GM18868 (cell line): ENCODE data around the gene ZNF22.

Source experiments
- ATAC-seq: cut with Tn5 transposase; IDR thresholded peaks from one replicate; pipeline ENCODE4 v1.9.1; 2021; ENCODE audit warnings: mild to moderate bottlenecking, moderate library complexity; ENCODE audit not compliant: unreplicated experiment

Gene ZNF22

DNA sequence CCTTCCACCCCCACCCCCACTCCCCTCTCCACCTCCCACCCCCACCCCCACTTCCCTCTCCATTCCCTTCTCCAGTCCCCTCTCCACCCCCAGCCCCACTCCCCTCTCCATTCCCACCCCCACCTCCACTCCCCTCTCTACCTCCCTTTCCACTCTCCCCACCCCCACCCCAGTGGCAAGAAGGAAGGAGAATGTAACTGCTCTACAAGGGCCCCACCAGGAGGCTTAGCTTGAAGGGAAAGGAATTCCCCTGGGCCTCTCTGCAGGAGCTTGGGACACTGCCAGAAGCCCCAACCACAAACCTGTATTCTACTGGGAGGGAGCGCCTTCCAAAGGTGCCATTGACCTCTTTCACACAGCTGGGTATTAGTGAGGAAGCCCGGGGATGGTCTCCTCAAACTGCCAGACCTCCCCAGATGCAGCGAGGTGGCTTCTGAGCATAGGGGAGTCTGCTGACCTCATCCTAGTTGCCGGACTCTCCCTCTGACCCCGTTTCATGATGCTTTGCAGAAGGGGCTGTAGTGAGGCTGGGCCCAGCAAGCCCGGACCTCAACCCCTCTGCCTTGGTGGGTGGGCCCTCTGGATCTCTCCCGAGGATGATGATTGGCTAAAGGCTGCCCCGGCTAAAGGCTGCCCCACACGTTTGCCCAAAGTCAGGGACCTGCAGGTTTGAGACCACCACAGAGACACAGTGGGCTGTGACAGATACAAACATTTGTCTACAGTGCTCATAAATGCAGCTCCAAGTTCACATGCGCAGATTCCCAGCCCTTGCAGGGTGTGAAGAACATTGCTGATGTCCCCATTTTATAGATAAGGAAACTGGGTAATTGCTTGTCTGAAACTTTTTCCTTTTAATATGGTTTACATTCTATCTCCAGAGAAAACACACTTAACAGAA lies 25.0 kb upstream of the ZNF22 start:
- ATAC-seq = no peak

DNA sequence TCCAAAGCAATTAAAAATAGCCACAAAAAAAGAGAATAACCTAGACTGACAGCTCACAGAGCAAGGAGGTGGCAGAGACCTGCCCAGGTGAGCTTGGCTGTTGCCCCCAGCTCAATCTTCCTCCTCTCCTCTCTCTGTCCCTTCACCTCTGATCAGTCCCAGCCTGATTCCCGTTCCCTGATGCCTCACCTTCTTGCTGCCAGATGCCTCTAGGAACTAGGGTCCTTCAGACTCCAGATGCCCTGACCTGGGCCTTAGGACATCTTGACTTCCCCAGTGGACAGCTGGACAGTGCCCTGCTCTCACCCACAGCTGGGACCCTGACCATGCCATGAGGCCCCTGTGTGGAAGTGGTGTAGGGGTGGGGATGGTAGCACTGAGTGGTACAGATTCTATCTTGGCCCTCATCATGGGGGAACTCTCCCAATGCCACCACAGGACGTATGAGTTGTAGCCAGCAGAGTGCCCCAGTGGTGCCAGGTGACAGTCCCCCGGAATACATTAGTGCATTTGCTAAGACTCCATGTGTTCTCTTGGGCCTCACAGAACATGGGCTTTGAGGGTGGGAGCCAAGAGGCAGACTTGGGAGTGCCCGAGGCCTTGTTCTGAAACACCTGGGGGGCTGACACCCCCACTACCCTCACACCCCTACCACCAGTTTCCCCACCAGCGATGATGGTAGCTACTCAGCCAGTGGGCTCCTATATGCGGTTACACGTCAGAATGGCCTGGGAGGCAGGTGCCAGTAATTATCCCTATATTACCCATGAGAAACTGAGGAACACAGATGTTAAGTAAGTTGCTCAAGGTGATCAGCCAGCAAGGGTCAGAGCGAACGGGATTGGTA lies 24.1 kb upstream of the ZNF22 start:
- no peak for ATAC-seq

DNA sequence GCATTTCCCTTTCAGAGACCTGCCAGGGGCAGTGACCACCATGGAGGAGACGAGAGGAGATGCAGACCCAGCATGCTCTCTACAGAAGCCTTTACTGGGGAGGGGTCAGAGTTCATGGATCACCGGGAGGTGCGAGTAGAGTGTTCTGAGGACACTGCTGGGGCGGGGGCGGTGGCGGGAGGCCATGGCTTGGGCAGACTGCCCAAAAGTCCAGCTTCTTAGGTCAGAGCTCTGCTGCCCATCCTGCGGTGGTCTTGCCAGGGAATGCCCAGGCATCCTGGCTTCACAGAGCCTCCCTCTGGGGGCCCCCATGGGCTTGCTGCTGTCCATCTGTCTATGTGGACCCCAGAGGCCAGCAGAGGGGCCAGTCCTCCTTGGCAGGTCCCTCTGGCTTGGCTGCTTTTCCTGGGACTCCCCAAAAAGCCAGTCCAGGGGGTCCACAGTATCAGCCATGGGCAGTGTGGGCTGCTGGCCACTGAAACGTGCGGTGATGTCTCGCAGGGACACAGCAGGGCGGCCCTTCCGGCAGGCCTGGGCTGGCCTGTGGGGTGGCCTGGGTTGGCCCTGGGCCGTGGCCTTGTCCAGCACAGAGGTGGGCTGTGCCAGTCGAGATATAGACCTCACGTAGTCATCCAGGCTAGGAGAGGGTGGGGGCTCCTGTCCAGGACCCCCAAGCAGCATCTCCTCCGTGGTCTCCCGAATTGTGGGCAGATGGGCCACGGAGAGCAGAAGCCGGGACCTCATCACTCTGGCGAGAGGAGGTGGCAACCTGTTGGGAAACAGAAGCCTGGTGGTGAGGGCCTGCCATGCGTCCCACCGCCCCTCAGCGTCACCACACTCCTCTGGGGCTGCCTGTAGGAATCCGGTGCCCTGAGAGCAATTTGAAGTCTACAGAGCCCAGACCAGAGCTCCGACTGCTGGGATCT lies 23.2 kb upstream of the ZNF22 start:
- no peak for ATAC-seq

DNA sequence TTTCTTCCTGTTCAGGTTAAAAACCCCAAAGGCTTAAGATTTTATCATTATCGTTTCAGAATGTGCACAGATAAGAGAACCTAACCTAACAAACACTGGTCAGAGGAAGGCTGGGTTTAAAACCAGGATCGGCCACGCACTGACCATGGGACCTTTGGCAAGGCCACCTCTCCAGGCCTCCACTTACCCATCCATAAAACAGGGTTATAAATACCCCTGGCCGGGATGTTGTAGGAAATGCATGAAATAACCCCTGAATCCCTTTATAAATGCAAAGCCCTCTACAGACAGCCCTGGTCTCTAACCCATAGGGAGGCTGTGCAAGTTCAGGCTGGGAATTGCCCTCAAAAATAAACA lies 22.5 kb upstream of the ZNF22 start:
- no peak for ATAC-seq

DNA sequence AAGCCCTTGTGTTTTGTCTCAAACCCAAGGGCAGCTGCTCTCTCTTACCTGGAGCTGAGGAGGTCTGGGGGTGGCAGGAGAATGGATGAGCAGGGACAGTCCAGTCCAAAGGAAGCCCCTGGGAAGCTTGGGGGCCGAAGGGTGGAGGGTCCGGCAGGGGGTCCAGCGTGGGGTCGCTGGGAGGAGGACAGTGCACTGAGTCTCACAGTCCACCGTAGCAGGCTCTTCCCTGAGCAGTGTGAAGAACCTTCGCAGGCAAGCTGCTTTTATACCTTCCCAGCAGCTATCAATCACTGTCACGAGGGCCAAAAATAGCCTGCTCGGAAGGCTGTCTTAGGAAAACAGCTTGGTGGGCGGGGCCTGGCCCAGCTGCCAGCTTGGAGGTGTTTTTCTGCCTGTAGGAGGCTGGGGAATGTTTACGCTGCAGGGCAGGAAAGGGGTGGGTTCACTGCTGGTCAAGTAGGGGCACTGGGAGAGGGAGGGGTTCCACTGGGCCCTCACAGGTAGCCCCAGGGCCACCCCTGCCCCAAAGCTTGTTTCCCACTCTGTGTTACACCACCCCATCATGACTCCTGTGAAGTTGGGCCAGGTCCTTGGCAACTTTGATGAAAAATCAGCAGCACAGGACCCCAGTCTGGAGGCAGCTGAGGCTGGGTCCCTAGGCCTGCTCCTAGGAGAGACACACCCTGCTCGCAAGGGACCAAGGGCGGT lies 22.0 kb upstream of the ZNF22 start, which contains the start of gene DEPP1:
Gene DEPP1, minus strand, starts transcription at position 240 of the 711 bp plus-strand sequence. CDS start 779 bp downstream, outside the sequence.
- peak; percentile 24 for ATAC-seq

DNA sequence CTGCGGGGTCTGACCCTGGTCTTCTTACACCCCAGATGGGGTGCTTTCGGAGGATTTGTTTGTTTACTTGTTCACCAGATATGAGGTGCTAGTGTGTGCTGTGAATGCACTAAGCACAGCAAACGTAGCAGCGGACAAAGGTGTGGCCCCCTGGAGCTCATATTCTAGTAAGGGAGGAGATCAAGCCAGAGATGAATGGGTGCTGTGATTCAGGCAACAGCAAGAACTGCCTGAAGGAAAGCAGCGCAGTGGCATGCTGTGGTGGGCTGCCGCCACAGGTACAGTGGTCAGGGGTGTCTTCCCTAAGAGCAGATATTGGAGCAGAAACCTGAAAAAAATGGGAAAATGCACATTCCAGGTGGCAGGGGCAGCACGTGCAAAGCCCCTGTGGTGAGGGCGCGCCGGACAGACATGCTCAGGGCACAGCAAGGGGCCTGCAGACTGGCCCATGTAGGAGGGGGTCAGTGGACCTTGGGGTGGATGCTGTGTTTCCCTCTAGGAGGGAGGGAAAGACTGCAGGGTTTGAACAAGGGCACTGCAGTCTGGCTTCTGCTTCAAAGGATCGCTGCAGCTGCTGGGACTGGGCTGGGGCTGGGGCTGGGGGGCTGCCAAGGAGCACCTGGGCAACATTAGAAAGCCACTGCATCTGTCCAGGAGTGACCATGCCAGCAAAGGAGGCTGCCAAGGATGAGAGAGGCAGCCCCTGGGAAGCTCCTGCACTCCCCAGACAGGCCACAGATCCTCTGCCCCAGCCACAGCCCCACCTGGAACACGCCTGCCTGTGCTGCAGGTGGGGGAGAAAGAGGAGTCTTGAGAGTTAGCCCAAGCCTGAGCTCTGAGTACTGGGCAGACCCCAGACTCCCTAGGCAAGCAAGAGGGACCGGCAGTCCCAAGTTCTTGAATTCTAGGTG lies 21.2 kb upstream of the ZNF22 start:
- no peak for ATAC-seq

DNA sequence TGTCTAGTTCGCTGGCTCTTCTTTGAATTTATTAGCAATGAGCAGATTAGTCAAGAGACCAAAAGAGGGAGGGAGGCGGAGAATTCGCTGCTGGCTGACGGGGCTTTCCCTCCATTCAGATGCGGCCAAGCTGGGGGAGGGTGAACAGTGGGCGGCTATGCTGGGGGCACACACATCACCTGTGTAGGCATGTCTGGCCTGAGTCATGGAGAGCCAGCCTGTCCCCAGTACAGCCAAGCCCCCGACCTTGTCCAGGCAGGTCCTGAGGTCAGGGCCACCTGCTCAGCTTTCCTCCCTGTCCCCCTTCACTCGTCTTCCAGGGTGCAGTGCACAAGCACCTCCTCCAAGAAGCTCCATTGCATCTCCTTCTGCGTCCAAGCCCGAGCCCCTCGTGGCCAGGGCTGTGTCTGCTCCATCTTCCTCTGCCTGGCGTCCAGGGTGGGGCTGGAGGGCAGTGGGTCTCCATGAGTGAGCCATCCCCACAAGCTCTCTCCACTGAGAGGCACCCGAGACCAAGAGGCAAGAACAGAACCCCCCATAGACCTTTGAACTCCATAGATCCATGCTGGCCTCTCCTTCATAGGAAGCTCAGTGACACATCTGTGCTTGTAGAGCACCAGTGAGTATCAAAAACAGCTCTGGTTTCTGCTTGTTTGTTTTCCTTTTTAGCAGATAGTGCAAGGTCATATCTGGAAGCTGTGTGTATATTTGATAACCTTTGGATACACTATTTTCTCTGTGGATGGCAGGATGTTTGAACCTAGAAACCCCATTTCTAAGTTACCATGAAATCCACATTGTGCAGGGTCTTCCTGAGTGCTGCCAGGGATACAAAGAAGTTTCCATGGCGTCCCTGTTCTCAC lies 20.2 kb upstream of the ZNF22 start:
- peak; percentile 39 for ATAC-seq

DNA sequence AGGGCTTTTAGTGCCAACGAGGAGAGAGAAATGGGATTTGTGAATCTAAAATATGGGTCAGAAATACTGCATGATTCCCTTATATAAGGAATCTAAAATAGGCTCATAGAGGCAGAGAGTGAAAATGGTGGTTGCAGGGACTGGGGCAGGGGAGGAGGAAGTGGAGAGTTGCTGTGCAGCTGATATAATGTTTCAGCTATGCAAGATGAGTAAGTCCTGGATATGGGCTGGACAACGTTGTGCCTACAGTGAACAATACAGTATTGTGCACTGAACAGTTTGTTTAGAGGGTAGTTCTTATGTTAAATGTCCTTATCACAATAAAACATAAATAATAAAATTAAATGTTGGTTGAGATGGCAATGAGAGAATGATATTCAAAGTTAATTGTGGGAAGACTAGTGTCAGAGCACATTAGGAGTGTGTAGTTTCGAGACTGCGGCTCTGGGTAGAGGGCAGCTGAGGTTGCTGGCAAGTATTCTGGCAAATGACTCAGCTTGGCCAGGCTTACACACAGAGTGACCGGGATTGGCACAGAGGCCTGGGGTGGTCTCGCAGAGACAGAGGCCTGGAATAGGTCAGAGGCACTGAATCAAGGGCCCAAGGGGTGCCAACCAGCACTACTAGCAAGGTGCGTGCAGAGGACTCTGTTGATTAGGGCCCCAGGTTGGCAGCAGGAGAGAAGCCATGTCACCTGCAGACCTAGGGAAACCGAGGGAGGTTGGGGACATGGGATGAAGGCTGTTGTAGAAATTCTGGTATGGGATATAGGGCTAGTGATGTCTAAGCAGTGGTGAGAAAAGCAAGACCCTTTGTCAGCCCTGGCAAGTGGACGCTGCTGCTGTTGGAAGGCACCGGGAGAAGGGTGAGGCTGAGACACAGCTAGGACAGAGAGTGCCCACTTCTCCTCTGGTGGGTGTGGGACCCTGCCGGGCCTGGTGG lies 19.3 kb upstream of the ZNF22 start:
- peak; percentile 73 for ATAC-seq

DNA sequence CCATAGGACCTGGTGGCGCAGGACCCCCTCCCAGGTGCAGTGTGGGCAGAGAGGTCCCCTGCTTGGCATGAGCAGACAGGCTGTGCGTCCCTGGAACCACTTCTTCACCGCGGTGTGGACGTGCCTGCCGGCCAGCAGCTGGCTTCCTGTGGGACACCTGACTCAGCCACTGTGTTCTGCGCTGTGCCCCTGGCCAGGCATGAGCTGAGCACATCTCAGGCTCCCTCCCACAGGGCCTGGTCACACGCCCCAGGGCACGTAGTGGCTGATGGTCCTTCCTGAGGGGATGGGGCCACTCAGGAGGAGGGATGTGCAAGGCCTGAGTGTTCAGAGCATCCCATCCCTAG lies 18.6 kb upstream of the ZNF22 start:
- no peak for ATAC-seq

DNA sequence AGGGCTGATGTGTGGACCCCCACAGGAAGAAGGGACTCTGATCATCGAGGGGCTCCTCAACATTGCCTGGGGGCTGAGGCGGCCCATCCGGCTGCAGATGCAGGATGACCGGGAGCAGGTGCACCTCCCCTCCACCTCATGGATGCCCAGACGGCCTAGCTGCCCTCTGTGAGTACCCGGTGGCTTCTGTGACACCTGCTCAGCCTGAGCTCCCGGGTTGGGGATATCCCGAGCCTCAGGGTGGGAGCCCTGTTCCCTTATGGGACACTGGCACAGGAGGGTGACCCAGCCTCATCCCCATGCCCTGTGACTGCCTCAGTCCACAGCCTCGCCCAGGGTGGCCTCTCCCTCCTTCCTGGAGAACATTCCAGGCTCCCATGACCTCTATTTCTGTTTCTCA lies 18.2 kb upstream of the ZNF22 start:
- no peak for ATAC-seq

DNA sequence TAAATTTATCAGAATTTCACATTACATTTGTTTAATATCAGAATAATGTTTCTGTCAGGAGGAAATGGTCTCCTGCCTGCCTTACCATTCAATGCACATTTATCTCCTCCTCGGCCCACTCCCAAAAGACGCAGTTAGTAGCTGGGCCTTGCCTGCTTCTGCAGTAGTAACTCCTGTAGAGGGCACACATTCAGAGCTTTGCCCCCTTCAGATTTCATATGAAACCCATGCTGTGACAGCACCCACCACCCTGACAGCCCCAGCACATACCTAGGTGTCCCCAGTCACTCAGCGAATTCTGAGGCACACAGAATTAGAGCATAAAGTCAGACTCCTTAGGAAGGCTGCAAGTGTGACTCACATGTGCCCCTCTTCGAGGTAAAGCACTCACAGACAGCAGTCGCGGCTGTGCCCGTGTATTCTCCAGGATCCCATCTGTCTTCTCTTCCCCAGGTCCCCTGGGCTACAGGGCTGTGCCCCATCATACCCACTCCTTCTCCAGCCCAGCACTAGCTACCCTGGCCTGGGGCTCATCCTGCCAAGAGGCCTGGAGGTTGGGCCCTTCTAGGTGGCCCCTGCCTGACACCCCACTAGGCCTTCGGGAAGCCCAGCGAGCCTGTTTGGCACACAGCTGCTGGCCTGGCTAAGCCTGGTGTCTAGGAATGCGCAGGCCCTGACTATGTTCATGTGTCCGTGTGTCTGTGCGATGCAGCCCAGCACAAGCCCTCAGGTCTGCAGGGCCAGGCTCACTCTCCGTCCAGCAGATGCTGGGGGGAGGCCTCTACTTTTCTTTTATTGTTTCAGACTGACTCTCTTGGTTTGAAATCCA lies 17.4 kb upstream of the ZNF22 start:
- no peak for ATAC-seq

DNA sequence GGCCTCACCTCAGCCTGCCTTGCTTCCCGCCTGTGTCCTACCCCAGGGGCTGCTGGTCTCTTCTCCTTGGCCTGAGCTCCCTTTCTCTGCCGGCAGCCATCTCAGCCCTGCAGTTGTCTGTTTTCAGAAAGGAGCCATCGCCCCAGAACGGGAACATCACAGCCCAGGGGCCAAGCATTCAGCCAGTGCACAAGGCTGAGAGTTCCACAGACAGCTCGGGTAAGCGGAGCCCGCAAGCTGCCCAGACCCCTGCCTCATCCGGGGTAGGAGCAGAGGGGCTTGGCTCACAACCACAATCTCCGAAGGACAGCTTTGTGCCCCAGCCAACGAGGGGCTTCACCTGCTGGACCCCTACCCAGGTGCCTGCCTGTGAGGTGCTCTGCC lies 16.8 kb upstream of the ZNF22 start:
- no peak for ATAC-seq

DNA sequence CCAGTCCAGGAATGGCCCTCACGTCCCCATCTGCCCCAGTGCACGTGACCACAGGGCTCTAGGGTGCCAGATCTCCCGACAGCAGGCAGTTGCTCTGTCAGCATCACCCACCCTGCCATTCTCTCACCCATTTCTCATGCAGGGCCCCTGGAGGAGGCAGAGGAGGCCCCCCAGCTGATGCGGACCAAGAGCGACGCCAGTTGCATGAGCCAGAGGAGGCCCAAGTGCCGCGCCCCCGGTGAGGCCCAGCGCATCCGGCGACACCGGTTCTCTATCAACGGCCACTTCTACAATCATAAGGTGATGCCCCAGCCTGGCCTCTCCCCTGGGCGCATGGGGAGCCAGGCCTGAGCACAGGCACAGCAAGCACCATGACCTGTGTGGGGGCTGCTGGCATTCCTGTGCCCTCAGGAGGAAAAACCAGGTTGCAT lies 16.0 kb upstream of the ZNF22 start:
- ATAC-seq = no peak

DNA sequence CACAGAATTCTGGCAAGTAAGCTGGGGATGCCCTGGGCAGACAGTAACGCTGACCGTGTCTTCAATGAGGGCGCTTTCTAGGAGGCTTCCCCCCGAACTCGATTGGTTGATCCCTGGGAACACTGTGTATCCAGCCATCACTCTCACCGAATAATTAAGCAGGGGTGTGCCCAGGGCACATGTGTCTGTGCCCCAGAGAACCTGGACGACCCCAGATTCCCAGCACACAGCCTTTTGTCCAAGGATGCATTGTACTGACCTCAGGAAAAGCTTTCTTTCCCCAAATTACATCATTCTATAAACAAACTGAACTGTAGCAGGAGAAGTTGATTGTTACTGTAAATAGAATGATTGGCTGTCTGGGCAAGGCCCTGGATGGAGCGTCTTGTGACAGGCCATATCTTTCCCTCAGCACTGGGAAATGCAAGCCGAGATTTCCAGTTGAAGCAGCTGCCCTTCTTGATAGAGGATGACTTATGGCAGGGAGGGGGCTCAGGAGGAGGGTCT lies 15.5 kb upstream of the ZNF22 start:
- ATAC-seq = no peak

DNA sequence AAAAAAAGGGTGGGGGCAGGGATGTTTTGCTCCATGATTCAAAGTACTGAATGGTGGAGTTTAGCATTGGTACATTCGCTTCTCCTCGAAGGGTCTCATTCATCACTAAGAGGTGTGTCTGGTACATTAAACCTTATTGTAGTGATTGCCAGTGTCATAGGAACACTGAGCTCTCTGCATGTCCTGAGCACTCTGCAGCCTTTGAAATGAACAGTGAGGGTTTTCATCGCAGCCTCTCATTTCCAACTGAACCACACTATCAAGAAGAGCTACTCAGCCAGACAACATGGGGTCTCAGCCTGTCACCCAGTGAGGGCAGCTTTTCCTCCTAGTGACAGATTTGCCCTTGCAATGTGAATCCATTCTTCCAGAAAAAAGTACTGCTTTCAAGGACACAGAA lies 14.5 kb upstream of the ZNF22 start:
- no peak for ATAC-seq

DNA sequence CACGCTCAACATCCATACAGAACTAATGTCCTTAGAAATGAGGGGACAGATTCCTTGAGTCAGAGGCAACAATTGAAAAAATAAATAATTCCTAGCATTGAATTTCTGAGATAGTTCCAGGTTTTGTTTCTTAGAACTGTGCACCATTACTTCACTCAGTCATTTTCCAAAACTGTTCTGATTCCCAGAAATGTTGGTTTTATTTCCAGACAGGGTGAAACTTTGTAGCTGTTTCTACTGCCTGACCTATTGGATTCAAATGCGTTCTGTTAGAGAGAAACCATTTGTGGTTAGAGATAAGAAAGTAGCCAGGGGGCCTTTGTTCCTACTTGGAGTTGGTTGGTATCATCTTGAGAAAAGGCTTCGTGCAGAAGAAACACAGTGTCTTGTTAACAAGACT lies 14.1 kb upstream of the ZNF22 start:
- ATAC-seq = no peak
